Transverse colon (tissue), 4 donors: ENCODE data around the gene USP7.

Experiments used
- EP300 ChIP-seq: sonication (generic); formaldehyde crosslinking; IDR thresholded peaks from one replicate; pipeline ENCODE4 v1.6.1; 2017; ENCODE audit warnings: antibody characterized with exemption, low read depth
- POLR2A ChIP-seq: fragments of 450-650 bp; IDR thresholded peaks from one replicate; pipeline ENCODE4 v1.6.1; 2016; ENCODE audit warnings: antibody characterized with exemption, mild to moderate bottlenecking, moderate library complexity
- POLR2AphosphoS5 ChIP-seq, 3 donors: sonication (generic); formaldehyde crosslinking; IDR thresholded peaks; one replicate each; pipeline ENCODE4 v1.6.1; 2016; ENCODE audit warnings: antibody characterized with exemption in 3 of 3
- TF ChIP-seq, protein P1 (sequence below), 5 experiments: fragments of 200-600 bp in 3 of 5; fragments of 450-650 bp in 2 of 5; sonication (generic) in 3 of 5; IDR thresholded peaks; 1 replicate in 2 of 5; 2 replicates in 3 of 5; pipeline ENCODE4 v1.5.1; 2016 to 2017; ENCODE audit warnings: antibody characterized with exemption in 5 of 5, inconsistent platforms in 3 of 5, mild to moderate bottlenecking in 2 of 5, moderate library complexity in 1 of 5

GRCh38 chr16:8990445-8990844 lies 26.7 kb upstream of the USP7 start:
- TF ChIP-seq, protein P1, sequence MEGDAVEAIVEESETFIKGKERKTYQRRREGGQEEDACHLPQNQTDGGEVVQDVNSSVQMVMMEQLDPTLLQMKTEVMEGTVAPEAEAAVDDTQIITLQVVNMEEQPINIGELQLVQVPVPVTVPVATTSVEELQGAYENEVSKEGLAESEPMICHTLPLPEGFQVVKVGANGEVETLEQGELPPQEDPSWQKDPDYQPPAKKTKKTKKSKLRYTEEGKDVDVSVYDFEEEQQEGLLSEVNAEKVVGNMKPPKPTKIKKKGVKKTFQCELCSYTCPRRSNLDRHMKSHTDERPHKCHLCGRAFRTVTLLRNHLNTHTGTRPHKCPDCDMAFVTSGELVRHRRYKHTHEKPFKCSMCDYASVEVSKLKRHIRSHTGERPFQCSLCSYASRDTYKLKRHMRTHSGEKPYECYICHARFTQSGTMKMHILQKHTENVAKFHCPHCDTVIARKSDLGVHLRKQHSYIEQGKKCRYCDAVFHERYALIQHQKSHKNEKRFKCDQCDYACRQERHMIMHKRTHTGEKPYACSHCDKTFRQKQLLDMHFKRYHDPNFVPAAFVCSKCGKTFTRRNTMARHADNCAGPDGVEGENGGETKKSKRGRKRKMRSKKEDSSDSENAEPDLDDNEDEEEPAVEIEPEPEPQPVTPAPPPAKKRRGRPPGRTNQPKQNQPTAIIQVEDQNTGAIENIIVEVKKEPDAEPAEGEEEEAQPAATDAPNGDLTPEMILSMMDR (IDR thresholded peaks at IDR 0.05), result no peak
- TF ChIP-seq POLR2AphosphoS5 (IDR thresholded peaks at IDR 0.05) (no peak), POLR2A (no peak), EP300 (no peak)
